HT1080 (cell line): ENCODE data around the gene PPP1CB. TPM values are rescaled to one million over a fixed set of nuclear protein-coding genes. Genes with fewer than 3 reads are reported as not detected.
A peak's percentile ranks its signal among the peaks of the same experiment; 100 is the strongest.
"Not testable (repeated sequence)": the region's sequence is repeated elsewhere in the genome, so short reads cannot be mapped to it uniquely, and the experiment has no call there.

Experiments used
- DNase-seq: peaks from one replicate; pipeline ENCODE4 v3.0.0-alpha.2; 2015; ENCODE audit warnings: low read depth
- total RNA-seq: library from RNA; depleted of rRNA; stranded (reverse); fragments of >200 nt; shearing (Covaris generic); gene quantifications from 2 replicates; pipeline ENCODE4 v1.2.3, GENCODE V29; 2014

PPP1CB gene
- total RNA-seq, 1 experiment from 2014 or later, result 113 TPM

GRCh38 chr2:28742619-28743018, 9.0 kb upstream of the PPP1CB start:
- not testable (repeated sequence) for DNase-seq

- no peak for DNase-seq
Measured at GRCh38 chr2:28745225-28745624, 6.4 kb upstream of the PPP1CB start.

GRCh38 chr2:28745876-28746275, 5.8 kb upstream of the PPP1CB start:
- no peak for DNase-seq

- DNase-seq, result no peak
Measured at GRCh38 chr2:28746429-28747111, 5.1 kb upstream of the PPP1CB start.

GRCh38 chr2:28747714-28748113, 3.9 kb upstream of the PPP1CB start:
- DNase-seq, result no peak

GRCh38 chr2:28748176-28748575, 3.5 kb upstream of the PPP1CB start:
- DNase-seq, result no peak

GRCh38 chr2:28748941-28749340, 2.7 kb upstream of the PPP1CB start:
- DNase-seq, result no peak

GRCh38 chr2:28749526-28749925, 2.1 kb upstream of the PPP1CB start:
- DNase-seq, result no peak

GRCh38 chr2:28750316-28751251, 1.0 kb upstream of the PPP1CB start:
- peak; percentile 29 for DNase-seq

GRCh38 chr2:28751956-28752630, 463 bp downstream of the PPP1CB start:
- DNase-seq, result no peak

- no peak for DNase-seq
Measured at GRCh38 chr2:28752631-28753376, 1.2 kb downstream of the PPP1CB start.

GRCh38 chr2:28754321-28754720, 2.7 kb downstream of the PPP1CB start:
- DNase-seq, result no peak

- DNase-seq, result no peak
Measured at GRCh38 chr2:28755421-28755820, 3.8 kb downstream of the PPP1CB start.

- DNase-seq, result no peak
Measured at GRCh38 chr2:28758459-28758858, 6.8 kb downstream of the PPP1CB start.

- DNase-seq, result no peak
Measured at GRCh38 chr2:28761420-28761819, 9.8 kb downstream of the PPP1CB start.

GRCh38 chr2:28764909-28765711, 13.5 kb downstream of the PPP1CB start:
- no peak for DNase-seq

- DNase-seq, result no peak
Measured at GRCh38 chr2:28766070-28766469, 14.4 kb downstream of the PPP1CB start.

GRCh38 chr2:28767337-28767736, 15.7 kb downstream of the PPP1CB start:
- DNase-seq, result no peak

GRCh38 chr2:28768422-28768821, 16.8 kb downstream of the PPP1CB start:
- no peak for DNase-seq

- DNase-seq, result no peak
Measured at GRCh38 chr2:28768952-28769351, 17.3 kb downstream of the PPP1CB start.
